GM12878 (cell line): ENCODE data around the gene PSMA1. TPM values are rescaled to one million over a fixed set of nuclear protein-coding genes. Genes with fewer than 3 reads are reported as not detected.

Experiments
- BCL11A ChIP-seq: IDR thresholded peaks from 2 replicates; pipeline ENCODE4 v1.6.1; 2011; ENCODE audit warnings: low read depth, low read length
- CHD1 ChIP-seq: IDR thresholded peaks from 2 replicates; pipeline ENCODE4 v1.6.1; 2012; ENCODE audit warnings: low read depth, low read length, improper control_type of control experiment
- EED ChIP-seq: sonication (generic); IDR thresholded peaks from 2 replicates; pipeline ENCODE4 v1.6.1; 2016; ENCODE audit warnings: antibody characterized with exemption, low read depth
- IKZF1 ChIP-seq: fragments of 450-650 bp; conservative IDR thresholded peaks from 2 replicates; pipeline ENCODE4 v1.6.1; 2017; ENCODE audit warnings: antibody characterized with exemption, mild to moderate bottlenecking
- MTA3 ChIP-seq: IDR thresholded peaks from 2 replicates; pipeline ENCODE4 v1.6.1; 2012; ENCODE audit warnings: low read length, inconsistent platforms, borderline replicate concordance
- NFYA ChIP-seq: IDR thresholded peaks from 2 replicates; pipeline ENCODE4 v1.6.1; 2011; ENCODE audit warnings: low read depth, mild to moderate bottlenecking, low read length, improper control_type of control experiment, borderline replicate concordance
- SIX5 ChIP-seq: IDR thresholded peaks from 2 replicates; pipeline ENCODE4 v1.6.1; 2011; ENCODE audit warnings: mild to moderate bottlenecking, low read depth, low read length, moderate library complexity; ENCODE audit not compliant: severe bottlenecking
- SMARCA5 ChIP-seq: fragments of 450-650 bp; IDR thresholded peaks from 2 replicates; pipeline ENCODE4 v1.6.1; 2017; ENCODE audit warnings: mild to moderate bottlenecking
- TAF1 ChIP-seq: IDR thresholded peaks from 2 replicates; pipeline ENCODE4 v1.6.1; 2011; ENCODE audit warnings: mild to moderate bottlenecking, low read depth, low read length, borderline replicate concordance
- polyA plus RNA-seq, 11 experiments: library from polyadenylated mRNA; depleted of rRNA in 4 of 11; unstranded in 6 of 11; stranded (reverse) in 5 of 11; fragments of >200 nt; fragmentation: Nextera tagmentation in 4 of 11; fragmentation: Illumina TruSeq in 1 of 11; extraction: Ambion mirVana in 4 of 11; extraction: Trizol in 1 of 11; gene quantifications; 1 replicate in 1 of 11; 2 replicates in 10 of 11; pipeline versions ENCODE4 v1.2.1 to v1.2.3, GENCODE V29; 2011 to 2016; ENCODE audit warnings: inconsistent platforms in 2 of 11, missing spikeins in 2 of 11, low read depth in 1 of 11
- total RNA-seq, 4 experiments: library from RNA; depleted of rRNA in 3 of 4; stranded (reverse); fragments of >200 nt in 3 of 4; fragmentation: Illumina TruSeq in 1 of 4; extraction: Trizol in 1 of 4; gene quantifications; 2 replicates each; pipeline versions ENCODE4 v1.2.1 to v1.2.3, GENCODE V29; 2013 to 2021
- TF ChIP-seq, protein P1 (sequence below): fragments of 450-650 bp; IDR thresholded peaks from 2 replicates; pipeline ENCODE4 v1.6.1; 2017; ENCODE audit warnings: mild to moderate bottlenecking, low read depth, inconsistent platforms; ENCODE audit not compliant: poor library complexity, severe bottlenecking
- TF ChIP-seq, protein P2 (sequence below): fragments of 450-650 bp; IDR thresholded peaks from 2 replicates; pipeline ENCODE4 v1.6.1; 2017; ENCODE audit warnings: mild to moderate bottlenecking, moderate library complexity
- TF ChIP-seq, protein P3 (sequence below): fragments of 450-650 bp; IDR thresholded peaks from 2 replicates; pipeline ENCODE4 v1.6.1; 2016; ENCODE audit warnings: mild to moderate bottlenecking
- TF ChIP-seq, protein P4 (sequence below): fragments of 450-650 bp; IDR thresholded peaks from 2 replicates; pipeline ENCODE4 v1.6.1; 2018; ENCODE audit warnings: mild to moderate bottlenecking, low read depth, moderate library complexity; ENCODE audit not compliant: partially characterized antibody
- TF ChIP-seq, protein P5 (sequence below): IDR thresholded peaks from 2 replicates; pipeline ENCODE4 v1.6.1; 2012; ENCODE audit warnings: low read length, inconsistent platforms

PSMA1 gene
- total and polyA plus RNA-seq, 10 of the 15 experiments (the other 5 are each of a cell fraction or from before 2014, with no cell fraction given): 185 to 678 (median 299) TPM

DNA sequence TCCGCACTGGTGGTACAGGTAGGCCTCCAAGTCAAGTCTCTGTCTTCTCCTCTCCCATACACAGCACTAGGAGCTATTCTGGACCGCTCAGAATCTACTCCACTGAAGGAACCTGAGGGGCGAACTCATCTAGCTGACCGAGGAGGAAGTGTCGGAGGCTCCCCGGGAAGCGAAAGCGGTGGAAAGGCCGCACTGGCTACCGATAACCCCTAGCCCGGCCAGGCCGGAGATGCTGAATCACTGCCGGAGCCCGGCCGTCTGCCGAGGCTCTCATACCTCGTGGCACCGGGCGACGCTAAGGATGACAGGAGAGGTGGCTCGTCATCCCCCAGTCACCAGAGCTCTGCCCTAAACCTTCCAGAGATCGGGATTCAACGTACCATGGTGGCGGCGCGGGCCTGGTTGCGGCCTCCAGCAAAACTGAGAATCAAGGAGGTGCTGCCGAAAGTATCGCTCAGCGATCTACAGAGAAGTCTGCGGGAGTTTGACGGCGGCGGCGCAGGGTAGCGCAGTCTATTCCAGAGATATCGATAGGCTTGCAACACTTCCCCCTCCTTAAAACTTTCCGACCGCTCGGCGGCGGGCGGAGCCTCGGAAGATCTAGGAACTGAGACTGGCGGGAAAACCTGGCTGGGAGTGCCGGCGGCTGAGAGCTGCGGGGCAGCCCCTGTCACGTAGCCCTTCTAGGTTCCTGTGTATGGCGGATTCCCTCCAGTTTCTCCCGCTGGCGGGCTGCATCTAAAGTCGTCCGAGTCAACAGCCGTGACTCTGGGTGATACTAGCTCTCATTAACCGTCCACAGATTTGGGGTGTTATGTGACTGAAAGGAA is at the start of gene PSMA1 (continued):
- TF ChIP-seq, protein P1, sequence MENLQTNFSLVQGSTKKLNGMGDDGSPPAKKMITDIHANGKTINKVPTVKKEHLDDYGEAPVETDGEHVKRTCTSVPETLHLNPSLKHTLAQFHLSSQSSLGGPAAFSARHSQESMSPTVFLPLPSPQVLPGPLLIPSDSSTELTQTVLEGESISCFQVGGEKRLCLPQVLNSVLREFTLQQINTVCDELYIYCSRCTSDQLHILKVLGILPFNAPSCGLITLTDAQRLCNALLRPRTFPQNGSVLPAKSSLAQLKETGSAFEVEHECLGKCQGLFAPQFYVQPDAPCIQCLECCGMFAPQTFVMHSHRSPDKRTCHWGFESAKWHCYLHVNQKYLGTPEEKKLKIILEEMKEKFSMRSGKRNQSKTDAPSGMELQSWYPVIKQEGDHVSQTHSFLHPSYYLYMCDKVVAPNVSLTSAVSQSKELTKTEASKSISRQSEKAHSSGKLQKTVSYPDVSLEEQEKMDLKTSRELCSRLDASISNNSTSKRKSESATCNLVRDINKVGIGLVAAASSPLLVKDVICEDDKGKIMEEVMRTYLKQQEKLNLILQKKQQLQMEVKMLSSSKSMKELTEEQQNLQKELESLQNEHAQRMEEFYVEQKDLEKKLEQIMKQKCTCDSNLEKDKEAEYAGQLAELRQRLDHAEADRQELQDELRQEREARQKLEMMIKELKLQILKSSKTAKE: peak; percentile 75
- TF ChIP-seq, protein P2, sequence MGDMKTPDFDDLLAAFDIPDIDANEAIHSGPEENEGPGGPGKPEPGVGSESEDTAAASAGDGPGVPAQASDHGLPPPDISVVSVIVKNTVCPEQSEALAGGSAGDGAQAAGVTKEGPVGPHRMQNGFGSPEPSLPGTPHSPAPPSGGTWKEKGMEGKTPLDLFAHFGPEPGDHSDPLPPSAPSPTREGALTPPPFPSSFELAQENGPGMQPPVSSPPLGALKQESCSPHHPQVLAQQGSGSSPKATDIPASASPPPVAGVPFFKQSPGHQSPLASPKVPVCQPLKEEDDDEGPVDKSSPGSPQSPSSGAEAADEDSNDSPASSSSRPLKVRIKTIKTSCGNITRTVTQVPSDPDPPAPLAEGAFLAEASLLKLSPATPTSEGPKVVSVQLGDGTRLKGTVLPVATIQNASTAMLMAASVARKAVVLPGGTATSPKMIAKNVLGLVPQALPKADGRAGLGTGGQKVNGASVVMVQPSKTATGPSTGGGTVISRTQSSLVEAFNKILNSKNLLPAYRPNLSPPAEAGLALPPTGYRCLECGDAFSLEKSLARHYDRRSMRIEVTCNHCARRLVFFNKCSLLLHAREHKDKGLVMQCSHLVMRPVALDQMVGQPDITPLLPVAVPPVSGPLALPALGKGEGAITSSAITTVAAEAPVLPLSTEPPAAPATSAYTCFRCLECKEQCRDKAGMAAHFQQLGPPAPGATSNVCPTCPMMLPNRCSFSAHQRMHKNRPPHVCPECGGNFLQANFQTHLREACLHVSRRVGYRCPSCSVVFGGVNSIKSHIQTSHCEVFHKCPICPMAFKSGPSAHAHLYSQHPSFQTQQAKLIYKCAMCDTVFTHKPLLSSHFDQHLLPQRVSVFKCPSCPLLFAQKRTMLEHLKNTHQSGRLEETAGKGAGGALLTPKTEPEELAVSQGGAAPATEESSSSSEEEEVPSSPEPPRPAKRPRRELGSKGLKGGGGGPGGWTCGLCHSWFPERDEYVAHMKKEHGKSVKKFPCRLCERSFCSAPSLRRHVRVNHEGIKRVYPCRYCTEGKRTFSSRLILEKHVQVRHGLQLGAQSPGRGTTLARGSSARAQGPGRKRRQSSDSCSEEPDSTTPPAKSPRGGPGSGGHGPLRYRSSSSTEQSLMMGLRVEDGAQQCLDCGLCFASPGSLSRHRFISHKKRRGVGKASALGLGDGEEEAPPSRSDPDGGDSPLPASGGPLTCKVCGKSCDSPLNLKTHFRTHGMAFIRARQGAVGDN: peak; percentile 54; the same call in 1 of the 2 replicates
- peak; percentile 92 for TF ChIP-seq EED
- TF ChIP-seq, protein P3, sequence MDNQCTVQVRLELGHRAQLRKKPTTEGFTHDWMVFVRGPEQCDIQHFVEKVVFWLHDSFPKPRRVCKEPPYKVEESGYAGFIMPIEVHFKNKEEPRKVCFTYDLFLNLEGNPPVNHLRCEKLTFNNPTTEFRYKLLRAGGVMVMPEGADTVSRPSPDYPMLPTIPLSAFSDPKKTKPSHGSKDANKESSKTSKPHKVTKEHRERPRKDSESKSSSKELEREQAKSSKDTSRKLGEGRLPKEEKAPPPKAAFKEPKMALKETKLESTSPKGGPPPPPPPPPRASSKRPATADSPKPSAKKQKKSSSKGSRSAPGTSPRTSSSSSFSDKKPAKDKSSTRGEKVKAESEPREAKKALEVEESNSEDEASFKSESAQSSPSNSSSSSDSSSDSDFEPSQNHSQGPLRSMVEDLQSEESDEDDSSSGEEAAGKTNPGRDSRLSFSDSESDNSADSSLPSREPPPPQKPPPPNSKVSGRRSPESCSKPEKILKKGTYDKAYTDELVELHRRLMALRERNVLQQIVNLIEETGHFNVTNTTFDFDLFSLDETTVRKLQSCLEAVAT: peak; percentile 100
- peak; percentile 78; the same call in 1 of the 2 replicates for TF ChIP-seq TAF1
- no peak for TF ChIP-seq NFYA
- TF ChIP-seq IKZF1: peak; percentile 97
- TF ChIP-seq SIX5: peak; percentile 71
- TF ChIP-seq, protein P4, sequence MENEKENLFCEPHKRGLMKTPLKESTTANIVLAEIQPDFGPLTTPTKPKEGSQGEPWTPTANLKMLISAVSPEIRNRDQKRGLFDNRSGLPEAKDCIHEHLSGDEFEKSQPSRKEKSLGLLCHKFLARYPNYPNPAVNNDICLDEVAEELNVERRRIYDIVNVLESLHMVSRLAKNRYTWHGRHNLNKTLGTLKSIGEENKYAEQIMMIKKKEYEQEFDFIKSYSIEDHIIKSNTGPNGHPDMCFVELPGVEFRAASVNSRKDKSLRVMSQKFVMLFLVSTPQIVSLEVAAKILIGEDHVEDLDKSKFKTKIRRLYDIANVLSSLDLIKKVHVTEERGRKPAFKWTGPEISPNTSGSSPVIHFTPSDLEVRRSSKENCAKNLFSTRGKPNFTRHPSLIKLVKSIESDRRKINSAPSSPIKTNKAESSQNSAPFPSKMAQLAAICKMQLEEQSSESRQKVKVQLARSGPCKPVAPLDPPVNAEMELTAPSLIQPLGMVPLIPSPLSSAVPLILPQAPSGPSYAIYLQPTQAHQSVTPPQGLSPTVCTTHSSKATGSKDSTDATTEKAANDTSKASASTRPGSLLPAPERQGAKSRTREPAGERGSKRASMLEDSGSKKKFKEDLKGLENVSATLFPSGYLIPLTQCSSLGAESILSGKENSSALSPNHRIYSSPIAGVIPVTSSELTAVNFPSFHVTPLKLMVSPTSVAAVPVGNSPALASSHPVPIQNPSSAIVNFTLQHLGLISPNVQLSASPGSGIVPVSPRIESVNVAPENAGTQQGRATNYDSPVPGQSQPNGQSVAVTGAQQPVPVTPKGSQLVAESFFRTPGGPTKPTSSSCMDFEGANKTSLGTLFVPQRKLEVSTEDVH: peak; percentile 97
- peak; percentile 61; the same call in 1 of the 2 replicates for TF ChIP-seq SMARCA5
- TF ChIP-seq BCL11A: no peak
- TF ChIP-seq MTA3: no peak
- TF ChIP-seq, protein P5, sequence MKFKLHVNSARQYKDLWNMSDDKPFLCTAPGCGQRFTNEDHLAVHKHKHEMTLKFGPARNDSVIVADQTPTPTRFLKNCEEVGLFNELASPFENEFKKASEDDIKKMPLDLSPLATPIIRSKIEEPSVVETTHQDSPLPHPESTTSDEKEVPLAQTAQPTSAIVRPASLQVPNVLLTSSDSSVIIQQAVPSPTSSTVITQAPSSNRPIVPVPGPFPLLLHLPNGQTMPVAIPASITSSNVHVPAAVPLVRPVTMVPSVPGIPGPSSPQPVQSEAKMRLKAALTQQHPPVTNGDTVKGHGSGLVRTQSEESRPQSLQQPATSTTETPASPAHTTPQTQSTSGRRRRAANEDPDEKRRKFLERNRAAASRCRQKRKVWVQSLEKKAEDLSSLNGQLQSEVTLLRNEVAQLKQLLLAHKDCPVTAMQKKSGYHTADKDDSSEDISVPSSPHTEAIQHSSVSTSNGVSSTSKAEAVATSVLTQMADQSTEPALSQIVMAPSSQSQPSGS: peak; percentile 45; the same call in 1 of the 2 replicates
- peak; percentile 35; the same call in 1 of the 2 replicates for TF ChIP-seq CHD1
